Testis (tissue), 3 donors: Measurements from ENCODE around the gene PPP2R2C. TPM values are rescaled to one million over a fixed set of nuclear protein-coding genes. Genes with fewer than 3 reads are reported as not detected.
A peak's percentile ranks its signal among the peaks of the same experiment; 100 is the strongest.

Experiments used
- DNase-seq: peaks from one replicate; pipeline ENCODE4 v3.0.0-alpha.2; 2019
- H3K27ac ChIP-seq, 2 donors: fragments of 200-600 bp; sonication (generic); one replicate each; pipeline ENCODE4 v1.5.1; 2019
- H3K27me3 ChIP-seq: fragments of 200-600 bp; sonication (generic); one replicate; pipeline ENCODE4 v1.5.1; 2019
- H3K36me3 ChIP-seq: fragments of 200-600 bp; sonication (generic); one replicate; pipeline ENCODE4 v1.5.1; 2017; ENCODE audit warnings: low read depth; ENCODE audit errors: missing control alignments
- H3K4me1 ChIP-seq: fragments of 200-600 bp; sonication (generic); one replicate; pipeline ENCODE4 v1.5.1; 2019
- H3K4me3 ChIP-seq, 2 donors: fragments of 200-600 bp; sonication (generic); one replicate each; pipeline ENCODE4 v1.5.1; 2017 to 2019
- H3K9me3 ChIP-seq: fragments of 200-600 bp; sonication (generic); one replicate; pipeline ENCODE4 v1.5.1; 2017
- POLR2A ChIP-seq: fragments of 450-650 bp; IDR thresholded peaks from one replicate; pipeline ENCODE4 v1.6.1; 2017; ENCODE audit warnings: antibody characterized with exemption, mild to moderate bottlenecking, moderate library complexity
- WGBS, 2 donors: methylation state at CpG; one replicate each; pipeline ENCODE4 v1.1.5; 2018; 5-methylcytosine and 5-hydroxymethylcytosine counted together
- intact Hi-C: fragments of 100-400 bp; cut with DNase I; formaldehyde crosslinking; loops from one replicate; pipeline ENCODE4 v1.15.1; 2023; ENCODE audit warnings: low total_unique reads
- polyA plus RNA-seq: library from polyadenylated mRNA; stranded (reverse); fragments of 350-450 nt; fragmentation: Illumina TruSeq; extraction: RNeasy Lipid Tissue Mini Kit (QIAGEN cat#74804); gene quantifications from one replicate; pipeline ENCODE4 v1.2.3, GENCODE V29; 2014; ENCODE audit warnings: low read depth, low replicate concordance; ENCODE audit not compliant: insufficient read depth
- total RNA-seq, 2 donors: library from RNA; depleted of rRNA; stranded (reverse); fragments of >200 nt; gene quantifications; one replicate each; pipeline ENCODE4 v1.2.3, GENCODE V29; 2016
- TF ChIP-seq, protein P1 (sequence below), 3 experiments: fragments of 450-650 bp in 2 of 3; fragments of 200-600 bp in 1 of 3; sonication (generic) in 1 of 3; IDR thresholded peaks; one replicate each; pipeline ENCODE4 v1.5.1; 2016 to 2019; ENCODE audit warnings: antibody characterized with exemption in 3 of 3, mild to moderate bottlenecking in 2 of 3, moderate library complexity in 1 of 3

PPP2R2C gene
- total and polyA plus RNA-seq, 3 donors from 2014 or later: 7.9 to 20.4 (median 13.1) TPM

DNA sequence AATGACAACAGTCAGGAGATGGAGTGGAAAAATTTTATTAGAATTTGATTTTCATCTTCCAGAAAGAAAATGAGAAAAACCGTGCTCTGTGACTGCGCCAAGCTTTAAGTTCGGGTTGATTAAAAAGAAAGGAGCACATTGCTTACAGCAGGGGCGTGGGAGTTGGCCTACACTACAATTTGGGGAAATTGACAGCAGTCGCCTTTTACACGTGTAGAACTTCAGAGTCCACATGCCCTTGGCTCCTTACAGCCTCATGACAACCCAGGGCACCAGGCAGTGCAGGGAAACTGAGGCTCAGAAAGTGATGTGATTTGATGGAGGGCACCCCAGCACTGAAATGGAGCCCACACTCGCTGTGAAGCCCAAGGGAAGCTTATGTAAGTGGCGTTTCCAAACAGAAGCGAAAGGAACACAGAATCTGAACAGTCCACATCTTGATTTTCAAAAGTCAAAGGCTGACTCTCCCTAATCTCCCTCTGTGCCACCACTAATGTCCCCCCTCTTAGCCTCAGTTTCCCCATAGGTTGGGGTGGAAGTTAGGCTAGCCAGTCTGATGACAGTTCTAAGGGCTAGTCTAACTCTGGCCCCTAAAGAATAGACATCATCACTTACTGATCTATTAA lies 5.5 kb downstream of the PPP2R2C start:
- Histone ChIP-seq H3K4me3 (no peak overlapping the region), H3K27me3 (no peaks in the 10 kb centered on the region), H3K27ac (no peak overlapping the region), H3K4me1 (peaks cover 3% of the 10 kb centered on the region), H3K9me3 (no peaks in the 10 kb centered on the region), H3K36me3 (no peaks in the 10 kb centered on the region)
- 84 to 88% methylated on average over 9 of the region's 9 CpGs for WGBS, 2 donors
- DNase-seq: peak; percentile 4
- TF ChIP-seq POLR2A: no peak
- TF ChIP-seq, protein P1, sequence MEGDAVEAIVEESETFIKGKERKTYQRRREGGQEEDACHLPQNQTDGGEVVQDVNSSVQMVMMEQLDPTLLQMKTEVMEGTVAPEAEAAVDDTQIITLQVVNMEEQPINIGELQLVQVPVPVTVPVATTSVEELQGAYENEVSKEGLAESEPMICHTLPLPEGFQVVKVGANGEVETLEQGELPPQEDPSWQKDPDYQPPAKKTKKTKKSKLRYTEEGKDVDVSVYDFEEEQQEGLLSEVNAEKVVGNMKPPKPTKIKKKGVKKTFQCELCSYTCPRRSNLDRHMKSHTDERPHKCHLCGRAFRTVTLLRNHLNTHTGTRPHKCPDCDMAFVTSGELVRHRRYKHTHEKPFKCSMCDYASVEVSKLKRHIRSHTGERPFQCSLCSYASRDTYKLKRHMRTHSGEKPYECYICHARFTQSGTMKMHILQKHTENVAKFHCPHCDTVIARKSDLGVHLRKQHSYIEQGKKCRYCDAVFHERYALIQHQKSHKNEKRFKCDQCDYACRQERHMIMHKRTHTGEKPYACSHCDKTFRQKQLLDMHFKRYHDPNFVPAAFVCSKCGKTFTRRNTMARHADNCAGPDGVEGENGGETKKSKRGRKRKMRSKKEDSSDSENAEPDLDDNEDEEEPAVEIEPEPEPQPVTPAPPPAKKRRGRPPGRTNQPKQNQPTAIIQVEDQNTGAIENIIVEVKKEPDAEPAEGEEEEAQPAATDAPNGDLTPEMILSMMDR (IDR thresholded peaks at IDR 0.05): no peak
- intact Hi-C loops: no loop called here

DNA sequence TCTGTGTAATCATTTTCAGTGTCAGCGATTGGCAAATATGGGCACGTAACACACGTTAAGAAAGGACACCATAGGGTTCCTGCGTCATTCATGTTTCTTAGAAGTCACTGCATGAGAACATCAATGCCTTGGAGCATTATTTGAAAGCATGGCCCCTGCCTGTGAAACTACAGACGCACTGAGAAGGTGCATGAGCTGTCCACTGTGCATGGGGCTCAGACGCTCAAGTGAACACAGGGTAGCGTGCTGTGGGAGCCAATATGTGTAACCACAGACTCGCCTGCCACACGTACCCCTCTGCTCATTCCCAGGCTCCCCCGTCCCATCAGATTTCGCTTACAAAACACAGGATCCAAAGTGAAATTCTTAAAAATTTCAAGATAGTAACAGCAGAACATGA lies 6.5 kb downstream of the PPP2R2C start:
- H3K27ac ChIP-seq: no peak overlapping the region
- DNase-seq: peak; percentile 12
- H3K27me3 ChIP-seq: no peaks in the 10 kb centered on the region
- no peaks in the 10 kb centered on the region for H3K9me3 ChIP-seq
- TF ChIP-seq POLR2A: no peak
- TF ChIP-seq, protein P1 (IDR thresholded peaks at IDR 0.05): no peak
- whole genome bisulfite sequencing, 2 donors: 88 to 94% methylated on average over 11 of the region's 11 CpGs
- H3K36me3 ChIP-seq: no peaks in the 10 kb centered on the region
- H3K4me1 ChIP-seq: no peaks in the 10 kb centered on the region
- H3K4me3 ChIP-seq: no peak overlapping the region
- intact Hi-C loops: no loop called here

DNA sequence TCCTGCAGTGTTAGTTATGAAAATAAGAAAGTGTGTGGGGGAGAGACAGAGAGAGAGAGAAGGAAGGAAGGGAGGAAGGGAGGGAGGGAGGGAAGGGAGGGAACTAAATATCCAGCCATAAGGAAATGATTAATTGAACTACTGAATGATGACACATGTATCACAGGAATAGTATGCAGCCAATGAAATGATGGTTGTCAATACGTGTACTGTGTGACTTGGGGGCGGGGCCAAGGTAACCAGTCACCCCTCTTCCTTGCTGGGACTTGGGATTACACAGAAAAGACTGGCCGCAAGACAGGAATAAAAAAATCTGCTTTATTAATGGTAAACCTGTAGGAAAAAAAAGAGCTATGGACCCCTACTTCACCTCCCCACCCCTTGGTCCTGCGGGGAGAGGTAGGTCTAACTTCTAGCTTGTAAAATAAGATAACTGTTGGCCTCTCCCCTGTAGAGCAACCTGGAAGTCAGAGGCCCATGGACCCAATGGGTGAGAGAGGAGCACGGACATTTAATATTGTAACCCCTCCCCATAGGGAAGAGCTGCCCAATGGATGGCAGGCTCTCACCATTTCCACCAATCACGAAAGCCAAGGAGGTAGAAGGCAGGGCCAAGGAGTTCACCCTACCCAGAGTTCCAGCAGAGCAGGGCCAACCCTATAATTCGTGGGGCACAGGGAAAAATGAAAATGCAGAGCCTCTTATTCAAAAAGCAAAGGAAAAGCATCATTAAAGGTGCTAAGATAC lies 7.4 kb downstream of the PPP2R2C start:
- H3K36me3 ChIP-seq: no peaks in the 10 kb centered on the region
- DNase-seq: peak; percentile 20
- intact Hi-C loops: no loop called here
- H3K27me3 ChIP-seq: no peaks in the 10 kb centered on the region
- no peak overlapping the region for H3K27ac ChIP-seq
- WGBS, 2 donors: 64 to 73% methylated on average over 7 of the region's 7 CpGs
- H3K4me3 ChIP-seq: no peak overlapping the region
- H3K4me1 ChIP-seq: no peaks in the 10 kb centered on the region
- H3K9me3 ChIP-seq: no peaks in the 10 kb centered on the region
- TF ChIP-seq POLR2A: no peak
- TF ChIP-seq, protein P1 (IDR thresholded peaks at IDR 0.05): no peak

DNA sequence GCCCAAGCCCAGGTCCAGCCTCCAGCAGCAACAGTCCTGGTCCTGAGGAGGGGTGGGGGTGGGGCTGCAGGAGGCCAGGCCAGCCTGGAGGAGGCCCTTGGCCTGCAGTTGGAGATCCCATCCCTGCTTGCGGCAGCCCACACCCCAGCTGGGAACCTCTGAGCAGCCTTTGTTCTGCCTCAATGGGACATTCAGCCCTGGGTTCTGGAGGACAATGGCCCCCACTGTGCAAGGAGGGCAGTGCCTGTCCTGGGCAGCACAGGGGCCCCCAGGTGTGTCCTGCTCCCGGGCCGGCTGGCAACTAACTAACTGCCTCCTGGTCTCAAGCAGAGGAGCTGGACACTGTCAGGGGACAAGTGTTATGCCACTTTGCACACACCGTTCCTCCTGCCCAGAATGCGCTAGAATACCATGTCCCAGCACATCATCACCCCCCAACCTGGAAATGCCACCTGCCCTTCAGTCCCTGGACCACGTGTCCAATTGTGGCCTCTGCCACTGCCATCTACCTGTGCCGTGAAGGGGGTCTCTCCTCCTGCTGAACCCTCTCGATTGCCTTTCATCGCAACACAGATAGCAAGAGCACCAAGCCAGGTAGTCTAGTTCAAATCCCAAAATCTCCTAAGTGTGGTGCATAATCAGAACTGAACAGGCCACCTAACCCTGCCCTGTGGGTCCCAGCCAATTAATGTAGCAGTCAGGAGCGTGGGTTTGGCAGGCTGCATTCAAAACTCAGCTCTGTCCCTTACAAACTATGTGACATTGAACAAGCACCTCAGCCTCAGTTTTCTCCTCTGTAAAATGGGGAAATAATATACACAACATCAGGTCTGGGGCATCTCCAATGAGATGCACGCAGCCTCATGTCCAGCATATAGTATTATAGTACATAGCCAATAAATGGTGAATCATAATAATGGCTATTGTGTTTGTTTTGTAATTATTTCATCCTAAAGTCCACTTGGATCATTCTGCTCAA lies 8.8 kb downstream of the PPP2R2C start:
- H3K4me1 ChIP-seq: no peaks in the 10 kb centered on the region
- DNase-seq: peak; percentile 7
- WGBS, 2 donors: 80 to 93% methylated on average over 5 to 11 of the region's 11 CpGs
- no peak overlapping the region for H3K4me3 ChIP-seq
- intact Hi-C loops: no loop called here
- no peak overlapping the region for H3K27ac ChIP-seq
- no peaks in the 10 kb centered on the region for H3K27me3 ChIP-seq
- no peaks in the 10 kb centered on the region for H3K9me3 ChIP-seq
- TF ChIP-seq, protein P1 (IDR thresholded peaks at IDR 0.05): no peak
- TF ChIP-seq POLR2A: no peak
- no peaks in the 10 kb centered on the region for H3K36me3 ChIP-seq
